ENCODE measurements around the gene OTOP3.
"Not testable (repeated sequence)": the region's sequence is repeated elsewhere in the genome, so short reads cannot be mapped to it uniquely, and the experiment has no call there.

OTOP3 gene

GRCh38 chr17:74935585-74936469 is at the start of gene OTOP3:
OTOP3 (plus strand) TSS chr17:74935898; CDS start chr17:74935922, 24 bp downstream.
- DNase-seq = no peak

GRCh38 chr17:74888469-74888868 is 47.2 kb upstream of the OTOP3 start:
- no peak for DNase-seq

- DNase-seq = no peak
Observed at GRCh38 chr17:74890554-74890953, 45.1 kb upstream of the OTOP3 start.

GRCh38 chr17:74892013-74892841 is 43.5 kb upstream of the OTOP3 start:
- no peak for DNase-seq

- DNase-seq = no peak
Observed at GRCh38 chr17:74892974-74893911, 42.5 kb upstream of the OTOP3 start, which contains the start of gene FADS6. FADS6 (minus strand) TSS chr17:74893633; CDS start chr17:74893595, 38 bp downstream.

- DNase-seq = no peak
Observed at GRCh38 chr17:74893936-74894671, 41.6 kb upstream of the OTOP3 start.

GRCh38 chr17:74898376-74898946 is 37.2 kb upstream of the OTOP3 start:
- no peak for DNase-seq

- DNase-seq = no peak
Observed at GRCh38 chr17:74900208-74900607, 35.5 kb upstream of the OTOP3 start.

- no peak for DNase-seq
Observed at GRCh38 chr17:74901353-74902135, 34.2 kb upstream of the OTOP3 start.

GRCh38 chr17:74903034-74903433 is 32.7 kb upstream of the OTOP3 start:
- DNase-seq = no peak

- DNase-seq = no peak
Observed at GRCh38 chr17:74903671-74904070, 32.0 kb upstream of the OTOP3 start.

- DNase-seq = no peak
Observed at GRCh38 chr17:74904687-74905409, 30.9 kb upstream of the OTOP3 start.

GRCh38 chr17:74906214-74906793 is 29.4 kb upstream of the OTOP3 start:
- DNase-seq = not testable (repeated sequence)

GRCh38 chr17:74907012-74907411 is 28.7 kb upstream of the OTOP3 start:
- DNase-seq = no peak

- DNase-seq = not testable (repeated sequence)
Observed at GRCh38 chr17:74909097-74909496, 26.6 kb upstream of the OTOP3 start.

- DNase-seq = not testable (repeated sequence)
Observed at GRCh38 chr17:74911423-74911822, 24.3 kb upstream of the OTOP3 start.

- DNase-seq = no peak
Observed at GRCh38 chr17:74916136-74916850, 19.4 kb upstream of the OTOP3 start.

GRCh38 chr17:74916851-74917199 is 18.9 kb upstream of the OTOP3 start:
- no peak for DNase-seq

GRCh38 chr17:74917430-74917829 is 18.3 kb upstream of the OTOP3 start:
- DNase-seq = no peak

Data from NK-92 treated with Interleukin-12 subunit alpha and Interleukin-12 subunit beta, amount 100 ng/mL, for 24 hours (cell line).